Subcutaneous abdominal adipose tissue (tissue), 5 donors: ENCODE results near the gene DIP2C.
"Not testable (repeated sequence)": the region's sequence is repeated elsewhere in the genome, so short reads cannot be mapped to it uniquely, and the experiment has no call there.

Source experiments
- H3K27ac ChIP-seq: one replicate; pipeline ENCODE4 v1.7.0; 2013; ENCODE audit warnings: low read depth, mild to moderate bottlenecking, inconsistent platforms, low read length, moderate library complexity
- H3K27me3 ChIP-seq, 5 donors: one replicate each; pipeline ENCODE4 v1.7.0; 2013; ENCODE audit warnings: low read length in 5 of 5, inconsistent platforms in 1 of 5; ENCODE audit not compliant: control insufficient read depth in 5 of 5, insufficient read depth in 4 of 5
- H3K36me3 ChIP-seq, 5 donors: one replicate each; pipeline ENCODE4 v1.7.0; 2013; ENCODE audit warnings: low read length in 5 of 5; ENCODE audit not compliant: control insufficient read depth in 5 of 5, insufficient read depth in 5 of 5
- H3K4me1 ChIP-seq, 5 donors: one replicate each; pipeline ENCODE4 v1.7.0; 2013; ENCODE audit warnings: low read length in 5 of 5, mild to moderate bottlenecking in 3 of 5, moderate library complexity in 1 of 5; ENCODE audit not compliant: control insufficient read depth in 5 of 5, insufficient read depth in 5 of 5
- H3K4me3 ChIP-seq, 5 donors: one replicate each; pipeline ENCODE4 v1.7.0; 2013; ENCODE audit warnings: low read length in 5 of 5, low read depth in 1 of 5
- H3K9ac ChIP-seq, 5 donors: one replicate each; pipeline ENCODE4 v1.7.0; 2013; ENCODE audit warnings: low read length in 5 of 5, mild to moderate bottlenecking in 4 of 5, moderate library complexity in 3 of 5
- H3K9me3 ChIP-seq, 5 donors: one replicate each; pipeline ENCODE4 v1.7.0; 2013; ENCODE audit warnings: low read length in 5 of 5; ENCODE audit not compliant: control insufficient read depth in 5 of 5
- donor health status: healthy.
- donor health status: healthy.
- donor health status: healthy.
- donor health status: healthy.
- donor health status: healthy.

Gene DIP2C

GRCh38 chr10:586151-586550 is 103.3 kb downstream of the DIP2C start:
- H3K27ac ChIP-seq = no peak overlapping the region
- no peak overlapping the region for H3K9ac ChIP-seq
- H3K4me3 ChIP-seq = no peak overlapping the region
- no peaks in the 10 kb centered on the region for H3K9me3 ChIP-seq
- H3K4me1 ChIP-seq = peaks cover 2 to 24% (median 15%) of the 10 kb centered on the region in 5 donors
- H3K27me3 ChIP-seq = no peaks in the 10 kb centered on the region
- H3K36me3 ChIP-seq = no peaks in the 10 kb centered on the region

GRCh38 chr10:585502-585901 is 104.0 kb downstream of the DIP2C start:
- Histone ChIP-seq H3K36me3 (no peaks in the 10 kb centered on the region), H3K4me3 (no peak overlapping the region), H3K9me3 (no peaks in the 10 kb centered on the region), H3K4me1 (peaks cover 2 to 26% (median 16%) of the 10 kb centered on the region in 5 donors), H3K27me3 (no peaks in the 10 kb centered on the region), H3K9ac (no peak overlapping the region), H3K27ac (no peak overlapping the region)

GRCh38 chr10:584497-585290 is 104.8 kb downstream of the DIP2C start:
- H3K36me3 ChIP-seq, H3K27me3 ChIP-seq, H3K4me3 ChIP-seq, H3K27ac ChIP-seq, H3K9ac ChIP-seq, H3K9me3 ChIP-seq: not testable (repeated sequence)
- peaks cover 2 to 23% (median 16%) of the 10 kb centered on the region in 5 donors for H3K4me1 ChIP-seq

DNA sequence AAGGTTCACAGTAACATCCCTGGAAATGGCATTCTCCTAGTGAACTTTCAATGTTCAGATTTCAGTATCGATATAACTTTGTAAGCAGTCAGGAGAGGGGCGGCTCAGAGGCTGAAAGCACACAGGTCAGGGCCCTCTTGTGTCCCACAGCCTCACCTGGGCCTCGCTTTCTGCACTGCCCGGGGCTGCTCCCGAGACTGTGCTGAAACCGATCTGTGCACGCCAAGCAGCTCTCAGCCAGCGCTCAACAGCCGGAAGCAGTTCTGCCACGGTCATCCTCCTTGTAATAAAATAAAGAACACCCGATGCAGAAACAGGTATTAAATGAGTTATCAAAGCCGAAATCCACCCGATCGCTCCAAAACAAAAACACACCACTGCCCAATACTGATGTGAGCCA is 106.0 kb downstream of the DIP2C start:
- no peak overlapping the region for H3K27ac ChIP-seq
- H3K9me3 ChIP-seq = peaks cover 0 to 3% (median 0%) of the 10 kb centered on the region in 5 donors
- H3K9ac ChIP-seq = no peak overlapping the region
- H3K27me3 ChIP-seq = no peaks in the 10 kb centered on the region
- H3K36me3 ChIP-seq = no peaks in the 10 kb centered on the region
- H3K4me1 ChIP-seq = peaks cover 2 to 12% (median 9%) of the 10 kb centered on the region in 5 donors
- H3K4me3 ChIP-seq = no peak overlapping the region

DNA sequence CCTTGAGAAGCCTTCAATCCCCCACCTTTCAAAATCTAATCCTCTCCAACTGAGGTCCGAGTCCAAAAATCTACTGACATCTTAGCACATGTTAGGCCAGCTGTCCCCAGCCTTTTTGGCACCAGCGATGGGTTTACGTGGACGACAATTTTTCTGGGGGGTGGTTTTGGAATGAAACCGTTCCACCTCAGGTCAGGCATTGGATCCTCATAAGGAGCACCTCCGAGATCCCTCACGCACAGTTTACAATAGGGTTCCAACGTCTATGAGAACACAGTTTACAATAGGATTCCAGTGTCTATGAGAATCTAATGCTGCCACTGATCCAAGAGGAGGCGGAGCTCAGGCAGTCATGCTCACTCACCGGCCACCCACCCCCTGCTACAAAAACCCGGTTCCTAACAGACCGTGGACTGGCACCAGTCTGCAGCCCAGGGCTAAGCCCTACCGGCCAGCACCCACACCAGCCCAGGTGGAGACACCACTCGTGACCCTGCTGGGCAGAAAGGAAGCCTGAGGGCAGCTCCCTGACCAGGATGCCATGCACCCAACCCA is 107.6 kb downstream of the DIP2C start:
- Histone ChIP-seq H3K4me3 (no peak overlapping the region), H3K27me3 (no peaks in the 10 kb centered on the region), H3K36me3 (no peaks in the 10 kb centered on the region), H3K27ac (no peak overlapping the region), H3K4me1 (peaks cover 0 to 6% (median 4%) of the 10 kb centered on the region in 5 donors), H3K9me3 (peaks cover 0 to 3% (median 0%) of the 10 kb centered on the region in 5 donors), H3K9ac (no peak overlapping the region)

DNA sequence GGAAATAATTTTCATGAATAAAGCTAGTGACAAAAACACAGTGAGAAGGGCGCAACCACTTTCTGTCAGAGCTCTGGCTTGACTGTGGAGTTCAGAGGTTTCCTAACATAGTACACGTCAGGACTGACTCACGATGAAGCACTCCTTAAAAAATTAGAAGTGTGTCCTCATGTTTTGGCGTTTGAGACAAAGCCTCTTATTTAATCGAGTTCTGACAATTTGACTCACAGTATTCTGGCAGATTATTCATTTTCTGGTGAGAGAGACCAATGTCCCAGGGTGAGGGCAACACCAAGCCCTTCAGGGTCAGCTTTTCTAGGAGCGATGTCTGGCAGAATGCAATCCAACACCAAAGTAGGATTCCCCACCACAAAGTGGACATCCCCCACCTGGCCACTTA is 108.7 kb downstream of the DIP2C start:
- peak overlapping the region; percentile 42 for H3K27ac ChIP-seq
- peaks cover 6 to 11% (median 10%) of the 10 kb centered on the region in 5 donors for H3K4me1 ChIP-seq
- H3K4me3 ChIP-seq = no peak overlapping the region
- no peaks in the 10 kb centered on the region for H3K36me3 ChIP-seq
- H3K9me3 ChIP-seq = peaks cover 0 to 3% (median 0%) of the 10 kb centered on the region in 5 donors
- no peak overlapping the region for H3K9ac ChIP-seq
- H3K27me3 ChIP-seq = no peaks in the 10 kb centered on the region

DNA sequence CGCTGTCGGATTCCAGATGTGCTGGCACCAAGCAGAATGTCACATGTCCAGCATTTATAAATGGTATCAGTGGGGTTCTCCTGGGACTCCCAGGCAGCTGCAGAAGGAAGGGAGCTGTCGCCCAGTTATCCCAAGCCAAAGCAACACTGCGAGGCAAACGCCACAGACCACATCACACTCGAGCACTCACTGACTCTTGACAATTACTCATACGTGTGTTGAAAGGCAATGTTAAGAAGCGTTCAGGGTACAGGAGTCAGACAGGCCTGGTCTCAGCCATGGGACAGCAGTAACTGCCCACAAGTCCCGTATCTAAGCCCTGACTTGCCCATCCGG is 113.4 kb downstream of the DIP2C start:
- H3K27ac ChIP-seq = no peak overlapping the region
- no peak overlapping the region for H3K4me3 ChIP-seq
- no peaks in the 10 kb centered on the region for H3K27me3 ChIP-seq
- no peak overlapping the region for H3K9ac ChIP-seq
- peaks cover 11 to 28% (median 25%) of the 10 kb centered on the region in 5 donors for H3K4me1 ChIP-seq
- H3K36me3 ChIP-seq = no peaks in the 10 kb centered on the region
- peaks cover 0 to 3% (median 0%) of the 10 kb centered on the region in 5 donors for H3K9me3 ChIP-seq

DNA sequence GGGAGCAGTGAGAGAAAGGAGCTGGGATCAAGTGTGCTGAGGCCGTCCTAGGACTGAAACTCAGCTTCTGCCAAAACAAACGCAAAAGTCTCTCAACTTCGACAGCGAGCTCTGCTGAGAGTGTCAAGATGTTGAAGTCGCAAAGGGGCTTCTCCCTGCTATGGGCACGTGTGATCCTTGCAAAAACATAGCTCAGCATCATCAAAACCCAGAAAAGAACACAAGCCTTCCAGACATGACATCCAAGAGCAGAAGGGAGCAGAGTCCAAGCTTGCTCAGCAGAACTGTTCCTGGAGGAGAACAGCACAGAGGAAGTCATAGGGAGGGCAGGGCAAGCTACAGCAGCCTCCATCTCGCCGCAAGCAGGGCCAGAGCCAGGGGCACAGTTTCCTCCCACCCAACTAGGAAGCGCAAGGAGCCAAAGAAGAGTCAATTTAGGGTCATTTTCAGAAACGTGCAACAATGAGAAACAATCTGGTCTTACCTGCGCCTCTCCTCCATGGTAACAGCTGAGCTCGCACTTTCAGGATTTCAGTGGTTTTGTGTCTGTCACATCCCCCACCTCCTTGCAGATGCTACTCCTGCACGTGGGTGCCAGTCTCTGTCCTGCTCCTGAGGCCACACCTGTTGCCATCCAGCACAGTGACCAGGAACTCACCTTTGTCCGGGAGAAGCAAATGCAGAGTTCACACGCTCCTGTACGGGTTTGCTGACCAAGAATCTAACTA is 113.9 kb downstream of the DIP2C start:
- Histone ChIP-seq H3K27me3 (no peaks in the 10 kb centered on the region), H3K36me3 (no peaks in the 10 kb centered on the region), H3K4me3 (no peak overlapping the region), H3K4me1 (peaks cover 11 to 30% (median 23%) of the 10 kb centered on the region in 5 donors), H3K9me3 (peaks cover 0 to 3% (median 0%) of the 10 kb centered on the region in 5 donors), H3K9ac (no peak overlapping the region), H3K27ac (no peak overlapping the region)

DNA sequence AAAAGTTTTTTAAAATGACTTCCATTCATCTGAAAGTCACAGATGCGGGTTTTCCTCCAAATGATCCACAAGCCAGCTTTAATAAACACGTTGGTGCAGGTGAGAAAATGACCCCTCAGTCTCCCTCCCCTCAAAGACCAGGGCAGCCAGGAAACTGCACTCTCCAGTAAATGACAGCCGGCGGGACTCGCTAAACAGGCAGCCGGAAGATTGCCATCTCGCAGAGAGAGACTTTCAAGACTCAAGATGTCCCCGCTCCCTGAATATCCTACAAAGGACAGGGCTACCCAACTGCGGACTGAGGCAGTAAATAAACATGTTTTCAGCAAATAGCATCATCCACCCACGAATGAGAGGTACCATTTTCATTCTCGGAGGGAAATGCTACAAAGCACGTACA is 116.8 kb downstream of the DIP2C start:
- no peak overlapping the region for H3K9ac ChIP-seq
- H3K4me3 ChIP-seq = no peak overlapping the region
- no peaks in the 10 kb centered on the region for H3K27me3 ChIP-seq
- H3K4me1 ChIP-seq = peaks cover 11 to 25% (median 19%) of the 10 kb centered on the region in 5 donors
- H3K36me3 ChIP-seq = no peaks in the 10 kb centered on the region
- peaks cover 0 to 11% (median 7%) of the 10 kb centered on the region in 5 donors for H3K9me3 ChIP-seq
- H3K27ac ChIP-seq = no peak overlapping the region
